ENCODE measurements around the gene HRCT1. TPM values are rescaled to one million over a fixed set of nuclear protein-coding genes. Genes with fewer than 3 reads are reported as not detected.

HRCT1 gene
- total RNA-seq, 1 experiment from 2014 or later = 1.7 TPM

DNA sequence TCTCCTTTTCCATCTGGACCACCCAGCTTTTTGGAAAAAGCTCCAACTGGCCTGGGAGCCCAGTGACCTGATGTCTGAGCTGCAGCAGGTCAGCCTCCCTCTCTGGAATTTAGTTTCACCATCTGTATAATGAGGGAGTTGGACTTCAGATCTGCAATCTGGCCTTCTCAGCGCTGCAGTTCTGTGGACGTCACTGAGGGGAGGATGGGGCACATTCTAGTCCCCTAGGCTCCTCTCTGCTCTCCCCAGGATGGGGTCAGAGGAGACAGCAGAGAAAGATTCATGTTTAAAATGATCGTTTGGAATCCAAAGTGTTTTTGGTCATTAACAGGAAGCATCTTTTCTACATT is 46.0 kb upstream of the HRCT1 start:
- H3K9me2 ChIP-seq (replicated peaks; ENCODE audit: low read length) = no peaks in the 10 kb centered on the region
- no peak overlapping the region for H2AFZ ChIP-seq (ENCODE audit: low read length)
- no peaks in the 10 kb centered on the region for H3K36me3 ChIP-seq (ENCODE audit: low read depth, low read length)
- H3K9me3 ChIP-seq (ENCODE audit: low read length) = no peaks in the 10 kb centered on the region
- no peaks in the 10 kb centered on the region for H3K79me2 ChIP-seq (ENCODE audit: low read length)
- no TSS peak for BruUV-seq (replicated peaks)
- H3K4me1 ChIP-seq (ENCODE audit: insufficient read depth, low read length) = no peaks in the 10 kb centered on the region
- no peak overlapping the region for H3K4me2 ChIP-seq (ENCODE audit: low read length)
- ChIA-PET CTCF (no interaction called here), POLR2A (ENCODE audit: unreplicated experiment) (no interaction called here)
- TF ChIP-seq EZH2 (IDR thresholded peaks at IDR 0.05; ENCODE audit: low read length, unreplicated experiment) = no peak
- no peak for TF ChIP-seq EZH2phosphoT487 (IDR thresholded peaks at IDR 0.05; ENCODE audit: borderline replicate concordance, low read length)
- TF ChIP-seq, protein P1, sequence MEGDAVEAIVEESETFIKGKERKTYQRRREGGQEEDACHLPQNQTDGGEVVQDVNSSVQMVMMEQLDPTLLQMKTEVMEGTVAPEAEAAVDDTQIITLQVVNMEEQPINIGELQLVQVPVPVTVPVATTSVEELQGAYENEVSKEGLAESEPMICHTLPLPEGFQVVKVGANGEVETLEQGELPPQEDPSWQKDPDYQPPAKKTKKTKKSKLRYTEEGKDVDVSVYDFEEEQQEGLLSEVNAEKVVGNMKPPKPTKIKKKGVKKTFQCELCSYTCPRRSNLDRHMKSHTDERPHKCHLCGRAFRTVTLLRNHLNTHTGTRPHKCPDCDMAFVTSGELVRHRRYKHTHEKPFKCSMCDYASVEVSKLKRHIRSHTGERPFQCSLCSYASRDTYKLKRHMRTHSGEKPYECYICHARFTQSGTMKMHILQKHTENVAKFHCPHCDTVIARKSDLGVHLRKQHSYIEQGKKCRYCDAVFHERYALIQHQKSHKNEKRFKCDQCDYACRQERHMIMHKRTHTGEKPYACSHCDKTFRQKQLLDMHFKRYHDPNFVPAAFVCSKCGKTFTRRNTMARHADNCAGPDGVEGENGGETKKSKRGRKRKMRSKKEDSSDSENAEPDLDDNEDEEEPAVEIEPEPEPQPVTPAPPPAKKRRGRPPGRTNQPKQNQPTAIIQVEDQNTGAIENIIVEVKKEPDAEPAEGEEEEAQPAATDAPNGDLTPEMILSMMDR (conservative IDR thresholded peaks at IDR 0.05; ENCODE audit: low read depth, low read length) = no peak
- ATAC-seq (no peak), DNase-seq (no peak)
- no peak overlapping the region for H3K9ac ChIP-seq (ENCODE audit: low read length)
- H3K27ac ChIP-seq (ENCODE audit: low read length) = no peak overlapping the region
- no peaks in the 10 kb centered on the region for H4K20me1 ChIP-seq (ENCODE audit: low read length)
- intact Hi-C loops (cut with micrococcal nuclease) = no loop called here
- H3K4me3 ChIP-seq (ENCODE audit: low read length) = no peak overlapping the region
- no peaks in the 10 kb centered on the region for H3F3A ChIP-seq (ENCODE audit: low read length, unreplicated experiment)
- no peaks in the 10 kb centered on the region for H3K27me3 ChIP-seq (ENCODE audit: low read length)

DNA sequence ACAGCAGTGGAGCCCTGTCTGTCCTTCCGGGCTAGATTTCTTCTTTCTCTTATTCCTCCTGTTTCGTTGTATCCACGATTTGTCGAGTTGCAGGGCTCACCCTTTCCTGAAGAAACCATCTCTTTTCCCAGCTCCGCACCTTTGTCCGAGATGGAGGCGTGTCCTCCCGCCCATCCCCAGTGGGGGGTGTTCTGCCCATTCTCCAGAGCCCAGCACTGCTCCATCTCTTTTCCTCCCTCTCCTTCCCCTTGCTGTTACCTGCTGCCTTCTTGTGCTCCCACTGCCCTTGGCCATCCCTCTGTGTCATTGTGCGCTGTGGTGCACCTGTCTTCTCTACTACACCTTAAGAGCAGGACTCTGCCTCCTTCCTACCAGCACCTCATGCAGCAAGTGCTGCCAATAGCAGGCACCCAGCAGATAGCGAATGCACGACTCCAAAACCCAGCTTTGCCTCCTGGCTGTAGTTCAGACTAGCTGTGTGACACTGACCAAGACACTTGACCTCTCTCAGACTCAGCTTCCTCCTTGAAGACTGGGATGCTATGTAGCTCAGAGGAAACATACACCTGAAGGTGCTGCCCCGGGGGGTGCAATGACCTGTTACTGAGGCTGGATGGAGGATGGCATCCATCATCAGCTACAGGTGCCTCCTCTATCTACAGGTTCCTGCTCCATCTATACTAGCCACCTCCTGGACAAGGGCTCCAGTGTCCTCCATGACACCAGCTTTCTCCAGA is 44.7 kb upstream of the HRCT1 start:
- DNase-seq (no peak), ATAC-seq (no peak)
- Histone ChIP-seq H3F3A (ENCODE audit: low read length, unreplicated experiment) (no peaks in the 10 kb centered on the region), H3K9me2 (replicated peaks; ENCODE audit: low read length) (no peaks in the 10 kb centered on the region), H3K27me3 (ENCODE audit: low read length) (no peaks in the 10 kb centered on the region), H3K9ac (ENCODE audit: low read length) (no peak overlapping the region), H3K27ac (ENCODE audit: low read length) (no peak overlapping the region), H2AFZ (ENCODE audit: low read length) (no peak overlapping the region), H3K4me3 (ENCODE audit: low read length) (no peak overlapping the region), H3K9me3 (ENCODE audit: low read length) (no peaks in the 10 kb centered on the region), H4K20me1 (ENCODE audit: low read length) (no peaks in the 10 kb centered on the region), H3K4me2 (ENCODE audit: low read length) (no peak overlapping the region), H3K36me3 (ENCODE audit: low read depth, low read length) (no peaks in the 10 kb centered on the region), H3K79me2 (ENCODE audit: low read length) (no peaks in the 10 kb centered on the region), H3K4me1 (ENCODE audit: insufficient read depth, low read length) (no peaks in the 10 kb centered on the region)
- CTCF ChIA-PET = no interaction called here
- intact Hi-C loops (cut with micrococcal nuclease) = no loop called here
- POLR2A ChIA-PET (ENCODE audit: unreplicated experiment) = no interaction called here
- no TSS peak for BruUV-seq (replicated peaks)
- TF ChIP-seq EZH2 (IDR thresholded peaks at IDR 0.05; ENCODE audit: low read length, unreplicated experiment) (no peak), EZH2phosphoT487 (IDR thresholded peaks at IDR 0.05; ENCODE audit: borderline replicate concordance, low read length) (no peak)
- TF ChIP-seq, protein P1 (conservative IDR thresholded peaks at IDR 0.05; ENCODE audit: low read depth, low read length) = no peak

DNA sequence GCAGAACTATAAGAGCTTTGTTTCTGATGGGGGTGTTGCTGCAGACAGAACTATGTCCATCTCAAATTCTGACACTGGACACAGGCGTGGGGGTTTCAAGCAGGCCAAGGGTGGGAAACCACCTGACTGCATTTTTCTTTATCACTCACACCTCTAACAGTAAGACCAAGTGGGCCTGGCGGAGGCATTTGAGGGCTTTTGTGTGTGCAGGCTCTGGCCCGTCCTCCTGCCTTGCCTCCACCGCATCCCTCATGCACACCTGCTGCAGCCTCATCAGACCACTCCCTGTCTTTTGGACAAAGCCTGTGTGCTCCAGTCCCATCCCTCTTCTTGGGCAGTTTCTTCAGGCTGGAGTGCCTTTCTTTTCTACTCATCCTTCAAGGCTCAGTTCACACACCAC is 43.7 kb upstream of the HRCT1 start:
- Histone ChIP-seq H3K79me2 (ENCODE audit: low read length) (no peaks in the 10 kb centered on the region), H3F3A (ENCODE audit: low read length, unreplicated experiment) (no peaks in the 10 kb centered on the region), H2AFZ (ENCODE audit: low read length) (no peak overlapping the region), H3K27ac (ENCODE audit: low read length) (no peak overlapping the region), H3K4me2 (ENCODE audit: low read length) (no peak overlapping the region), H3K36me3 (ENCODE audit: low read depth, low read length) (no peaks in the 10 kb centered on the region), H4K20me1 (ENCODE audit: low read length) (no peaks in the 10 kb centered on the region), H3K4me1 (ENCODE audit: insufficient read depth, low read length) (no peaks in the 10 kb centered on the region), H3K27me3 (ENCODE audit: low read length) (no peaks in the 10 kb centered on the region), H3K4me3 (ENCODE audit: low read length) (no peak overlapping the region), H3K9me2 (replicated peaks; ENCODE audit: low read length) (no peaks in the 10 kb centered on the region), H3K9ac (ENCODE audit: low read length) (no peak overlapping the region), H3K9me3 (ENCODE audit: low read length) (no peaks in the 10 kb centered on the region)
- ChIA-PET POLR2A (ENCODE audit: unreplicated experiment) (no interaction called here), CTCF (no interaction called here)
- no peak for ATAC-seq
- BruUV-seq (replicated peaks) = no TSS peak
- intact Hi-C loops (cut with micrococcal nuclease) = no loop called here
- TF ChIP-seq EZH2phosphoT487 (IDR thresholded peaks at IDR 0.05; ENCODE audit: borderline replicate concordance, low read length) (no peak), EZH2 (IDR thresholded peaks at IDR 0.05; ENCODE audit: low read length, unreplicated experiment) (no peak)
- TF ChIP-seq, protein P1 (conservative IDR thresholded peaks at IDR 0.05; ENCODE audit: low read depth, low read length) = no peak
- DNase-seq = no peak
